NCI-H2196 treated with DMSO at 0.1 percent for 48 hours (cell line): ENCODE results near the gene NLN.
"Not testable (repeated sequence)": the region's sequence is repeated elsewhere in the genome, so short reads cannot be mapped to it uniquely, and the experiment has no call there.

Source experiments
- DNase-seq: peaks from one replicate; lab custom pipeline; 2025; ENCODE audit not compliant: unreplicated experiment; lab: John Stamatoyannopoulos, UW

NLN gene

DNA sequence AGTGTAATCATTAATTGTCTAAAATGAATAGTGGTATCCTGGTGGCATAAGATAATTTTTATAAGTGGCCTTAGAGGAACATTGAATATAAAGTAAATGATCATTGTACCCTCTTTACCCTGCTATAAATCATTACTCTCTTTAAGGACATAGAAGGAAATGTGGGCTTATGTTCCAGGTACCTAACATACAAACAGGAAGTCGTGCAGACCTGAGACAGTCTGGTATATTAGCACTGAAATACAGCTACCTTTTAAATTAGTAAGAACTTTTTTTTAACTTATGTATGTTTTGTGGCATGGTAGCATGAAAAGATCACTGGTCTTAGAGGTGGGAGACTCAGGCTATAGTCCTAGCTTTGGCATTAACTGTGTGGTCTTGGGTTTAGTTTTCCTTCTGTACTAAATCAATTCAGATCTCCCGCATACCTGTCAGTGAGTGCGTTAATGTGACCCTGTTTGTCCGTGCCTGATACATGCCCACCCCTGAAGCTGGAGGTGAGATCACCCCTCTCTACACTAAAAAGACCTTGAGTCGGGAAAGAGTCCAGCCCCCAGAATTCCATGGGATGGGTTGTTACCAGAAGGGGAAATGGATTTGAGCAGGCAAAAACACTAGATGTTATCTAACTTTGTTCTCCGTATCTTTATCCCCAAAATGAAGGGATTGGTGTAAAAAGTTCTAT, 145.0 kb downstream of the NLN start:
- DNase-seq, result no peak

DNA sequence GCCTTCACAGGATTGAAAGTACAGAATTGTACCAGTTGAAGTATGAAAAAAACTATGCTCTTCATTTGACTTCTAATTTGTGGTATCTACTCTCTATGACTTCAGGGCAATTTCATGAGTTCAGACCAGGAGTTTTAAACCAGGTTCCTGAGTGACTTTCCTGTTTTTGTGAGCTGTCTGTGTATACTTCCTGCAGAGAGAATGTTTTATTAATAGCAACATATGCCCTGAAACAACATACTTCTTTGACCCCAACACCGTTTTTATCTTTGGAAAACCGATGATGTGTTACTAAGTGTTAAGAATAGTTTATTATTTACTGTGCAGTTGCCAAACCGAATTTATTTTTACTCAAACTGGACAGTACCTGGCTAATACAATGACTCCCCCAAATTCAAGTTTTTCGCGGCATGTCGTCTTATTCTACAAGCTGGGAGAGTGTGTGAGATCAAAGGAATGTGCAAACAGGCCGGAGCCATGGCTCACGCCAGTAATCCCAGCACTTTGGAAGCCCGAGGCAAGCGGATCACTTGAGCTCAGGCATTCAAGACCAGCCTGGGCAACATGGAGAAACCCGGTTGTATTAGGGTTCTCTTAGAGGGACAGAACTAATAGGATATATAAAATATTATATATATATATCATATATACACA, 145.7 kb downstream of the NLN start:
- no peak for DNase-seq

DNA sequence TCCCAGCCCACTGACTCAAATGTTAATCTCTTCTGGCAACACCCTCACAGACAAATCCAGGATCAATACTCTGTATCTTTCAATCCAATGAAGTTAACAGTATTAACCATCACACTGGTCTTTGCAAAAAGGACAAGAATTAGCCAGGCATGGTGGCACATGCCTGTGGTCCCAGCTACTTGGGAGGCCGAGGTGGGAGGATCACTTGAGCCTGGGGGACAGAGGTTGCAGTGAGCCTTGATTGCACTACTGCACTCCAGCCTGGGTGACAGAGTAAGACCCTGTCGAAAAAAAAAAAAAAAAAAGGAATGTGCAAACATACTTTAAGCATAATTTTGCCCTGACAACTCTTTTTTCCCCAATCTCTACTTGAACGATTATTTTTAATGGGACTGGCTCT, 146.5 kb downstream of the NLN start:
- DNase-seq, result no peak

DNA sequence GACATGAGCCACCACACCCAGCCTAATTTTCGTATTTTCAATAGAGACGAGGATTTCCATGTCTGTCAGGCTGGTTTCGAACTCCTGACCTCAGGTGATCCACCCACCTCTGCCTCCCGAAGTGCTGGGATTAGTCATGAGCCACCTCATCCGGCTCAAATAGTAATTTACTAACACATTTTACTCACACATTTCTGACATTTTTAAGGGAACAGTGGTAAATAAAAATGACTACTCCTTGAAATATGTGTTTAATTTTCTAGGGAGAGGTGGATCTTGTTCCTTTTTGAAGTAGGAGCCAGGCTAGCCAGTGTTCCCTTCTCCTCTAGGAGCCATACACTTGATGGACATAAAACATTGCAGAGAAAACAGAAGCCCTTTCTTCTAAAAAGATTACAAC, 149.2 kb downstream of the NLN start:
- DNase-seq, result no peak

DNA sequence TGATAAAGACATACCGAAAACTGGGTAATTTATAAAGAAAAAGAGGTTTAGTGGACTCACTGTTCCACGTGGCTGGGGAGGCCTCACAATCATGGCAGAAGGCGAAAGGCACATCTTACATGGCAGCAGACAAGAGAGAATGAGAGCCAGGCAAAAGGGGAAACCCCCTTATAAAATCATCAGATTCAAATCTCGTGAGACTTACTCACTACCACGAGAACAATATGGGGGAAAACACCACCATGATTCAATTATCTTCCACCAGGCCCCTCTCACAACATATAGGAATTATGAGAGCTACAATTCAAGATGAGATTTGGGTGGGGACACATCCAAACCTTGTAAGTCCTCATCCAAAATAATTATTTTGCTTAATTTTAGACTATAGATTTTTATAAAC, 149.8 kb downstream of the NLN start:
- not testable (repeated sequence) for DNase-seq

DNA sequence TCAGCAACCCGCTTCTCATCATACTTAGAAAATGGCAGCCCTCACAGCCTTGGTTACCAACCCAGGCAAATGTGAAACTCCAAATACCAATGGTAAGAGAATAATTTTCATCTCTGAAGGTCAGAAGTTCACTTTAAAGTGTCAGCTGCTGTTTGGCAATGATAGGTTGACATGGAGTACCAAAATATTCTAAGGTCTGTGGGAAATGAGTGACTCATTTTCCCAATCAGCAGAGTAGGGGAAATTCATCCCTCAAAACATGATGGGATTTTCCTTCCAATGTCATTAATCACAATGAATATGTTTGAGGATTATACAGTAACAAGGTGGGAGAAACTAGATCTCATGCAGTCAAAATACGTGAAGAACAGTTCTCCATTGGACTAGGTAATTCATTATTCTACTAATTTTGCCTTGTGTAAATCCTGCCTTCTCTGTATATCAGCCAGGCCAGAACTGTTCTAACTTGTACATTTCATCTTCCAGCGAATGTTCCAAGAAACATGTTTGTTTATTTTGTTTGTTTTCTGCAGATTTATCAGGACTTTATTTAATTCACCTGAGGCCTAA, 151.3 kb downstream of the NLN start:
- no peak for DNase-seq

DNA sequence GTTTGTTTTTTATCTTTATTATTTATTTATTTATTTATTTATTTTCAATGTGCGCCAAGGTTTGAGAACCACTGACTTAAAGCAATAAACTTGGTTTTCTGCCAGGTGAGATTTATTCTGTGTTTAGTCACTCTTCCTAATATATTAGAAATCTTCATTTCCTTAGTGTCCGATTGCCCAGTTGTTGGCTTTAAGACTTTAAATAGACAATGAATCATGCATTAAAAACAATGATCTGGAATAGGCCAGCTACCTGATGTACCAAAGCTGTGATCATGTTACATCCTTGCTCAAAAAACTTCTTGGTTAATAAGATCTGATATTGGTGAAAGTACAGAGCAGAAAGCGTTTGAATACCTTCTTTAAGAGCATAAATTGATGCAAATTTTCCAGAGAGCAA, 152.2 kb downstream of the NLN start:
- DNase-seq, result no peak

DNA sequence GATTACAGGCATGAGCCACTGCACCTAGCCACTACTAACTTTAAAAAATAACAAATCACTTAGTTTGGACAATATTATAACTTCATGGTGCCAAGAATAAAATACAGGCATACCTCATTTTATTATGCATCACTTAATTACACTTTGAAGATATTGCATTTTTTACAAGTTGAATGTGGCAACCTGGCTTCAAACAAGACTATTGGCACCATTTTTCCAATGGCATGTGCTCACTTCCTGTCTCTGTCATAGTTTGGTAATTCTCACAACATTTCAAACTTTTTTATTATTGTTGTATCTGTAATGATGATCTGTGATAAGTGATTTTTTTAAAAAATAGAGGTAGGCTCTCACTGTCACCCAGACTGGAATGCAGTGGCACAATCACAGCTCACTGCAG, 154.5 kb downstream of the NLN start:
- no peak for DNase-seq

DNA sequence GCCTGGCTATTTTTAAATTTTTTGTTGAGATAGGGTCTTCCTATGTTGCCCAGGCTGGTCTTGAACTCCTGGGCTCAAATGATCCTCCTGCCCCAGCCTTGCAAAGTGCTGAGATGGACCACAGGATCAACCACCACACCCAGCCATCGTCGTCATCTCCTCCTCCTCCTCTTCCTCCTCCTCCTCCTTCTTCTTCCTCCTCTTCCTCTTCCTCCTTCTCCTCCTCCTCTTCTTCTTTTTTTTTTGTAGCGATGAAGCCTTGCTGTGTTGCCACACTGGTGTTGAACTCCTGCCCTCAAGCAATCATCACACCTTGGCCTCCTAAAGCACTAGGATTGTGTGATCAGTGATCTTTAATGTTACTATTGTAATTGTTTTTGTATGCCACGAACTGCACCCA, 155.0 kb downstream of the NLN start:
- DNase-seq, result no peak
